Measurements from ENCODE around the gene SLC25A43.
A peak's percentile ranks its signal among the peaks of the same experiment; 100 is the strongest.

The SLC25A43 gene

DNA sequence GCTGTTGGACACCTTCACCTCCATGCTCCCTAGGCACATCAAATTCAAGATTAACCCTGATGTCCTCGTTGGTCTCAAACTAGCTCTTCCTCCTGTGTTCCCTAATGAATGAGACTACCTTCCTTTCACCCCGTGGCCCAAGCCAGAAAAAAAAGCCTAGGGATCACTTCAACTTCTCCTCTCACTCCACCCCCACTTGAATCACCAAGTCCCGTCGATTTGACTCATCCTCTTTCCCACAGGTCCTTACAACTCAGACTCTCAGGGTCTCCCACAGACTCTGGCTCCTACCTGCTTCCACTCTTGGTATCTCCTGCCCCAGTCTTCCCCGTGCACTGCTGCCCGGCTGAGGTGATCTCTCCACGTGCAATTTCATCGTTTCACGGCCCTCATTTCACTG, 8.5 kb downstream of the SLC25A43 start:
- in situ Hi-C loops (cut with HindIII; ENCODE audit: low sequenced_read_pairs): no loop called here
- DNase-seq (ENCODE audit: low read depth, low spot score): no peak
- H3K4me3 ChIP-seq (ENCODE audit: low read depth, low read length): no peak overlapping the region
- TF ChIP-seq, protein P1, sequence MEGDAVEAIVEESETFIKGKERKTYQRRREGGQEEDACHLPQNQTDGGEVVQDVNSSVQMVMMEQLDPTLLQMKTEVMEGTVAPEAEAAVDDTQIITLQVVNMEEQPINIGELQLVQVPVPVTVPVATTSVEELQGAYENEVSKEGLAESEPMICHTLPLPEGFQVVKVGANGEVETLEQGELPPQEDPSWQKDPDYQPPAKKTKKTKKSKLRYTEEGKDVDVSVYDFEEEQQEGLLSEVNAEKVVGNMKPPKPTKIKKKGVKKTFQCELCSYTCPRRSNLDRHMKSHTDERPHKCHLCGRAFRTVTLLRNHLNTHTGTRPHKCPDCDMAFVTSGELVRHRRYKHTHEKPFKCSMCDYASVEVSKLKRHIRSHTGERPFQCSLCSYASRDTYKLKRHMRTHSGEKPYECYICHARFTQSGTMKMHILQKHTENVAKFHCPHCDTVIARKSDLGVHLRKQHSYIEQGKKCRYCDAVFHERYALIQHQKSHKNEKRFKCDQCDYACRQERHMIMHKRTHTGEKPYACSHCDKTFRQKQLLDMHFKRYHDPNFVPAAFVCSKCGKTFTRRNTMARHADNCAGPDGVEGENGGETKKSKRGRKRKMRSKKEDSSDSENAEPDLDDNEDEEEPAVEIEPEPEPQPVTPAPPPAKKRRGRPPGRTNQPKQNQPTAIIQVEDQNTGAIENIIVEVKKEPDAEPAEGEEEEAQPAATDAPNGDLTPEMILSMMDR (IDR thresholded peaks at IDR 0.05; ENCODE audit: low read depth, low read length): no peak

DNA sequence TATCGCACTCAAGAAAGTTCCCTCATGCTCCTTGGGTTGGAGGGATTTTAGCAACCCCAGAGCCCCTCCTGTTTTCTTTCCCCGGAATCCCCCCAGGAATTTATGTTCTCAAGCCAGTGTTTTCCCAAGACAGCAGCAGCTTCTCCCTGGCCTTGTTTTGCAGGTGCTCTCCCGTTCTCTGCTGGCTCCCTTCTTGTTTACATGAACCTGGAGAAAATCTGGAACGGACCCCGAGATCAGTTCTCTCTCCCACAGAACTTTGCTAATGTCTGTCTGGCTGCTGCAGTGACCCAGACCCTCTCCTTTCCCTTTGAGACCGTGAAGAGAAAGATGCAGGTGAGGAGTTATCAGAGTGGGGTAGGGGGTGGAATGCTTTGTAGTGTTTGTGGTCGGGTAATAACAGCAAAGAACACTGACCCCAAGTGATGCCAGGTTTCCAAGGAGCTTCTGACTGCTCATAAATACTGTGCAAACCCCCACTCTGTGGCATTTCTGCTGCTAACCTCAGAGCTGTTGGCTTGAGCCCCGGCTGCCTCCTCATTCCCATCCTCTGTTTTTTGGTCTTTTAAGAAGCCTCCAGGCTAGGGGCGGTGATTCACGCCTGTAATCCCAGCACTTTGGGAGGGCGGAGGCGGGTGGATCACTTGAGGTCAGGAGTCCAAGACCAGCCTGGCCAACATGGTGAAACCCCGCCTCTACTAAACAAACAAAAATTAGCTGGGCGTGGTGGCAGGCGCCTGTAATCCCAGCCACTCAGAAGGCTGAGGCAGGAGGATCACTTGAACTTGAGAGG, 11.1 kb downstream of the SLC25A43 start:
- H3K4me3 ChIP-seq (ENCODE audit: low read depth, low read length): no peak overlapping the region
- in situ Hi-C loops (cut with HindIII; ENCODE audit: low sequenced_read_pairs): no loop called here
- TF ChIP-seq, protein P1 (IDR thresholded peaks at IDR 0.05; ENCODE audit: low read depth, low read length): no peak
- peak; percentile 91 for DNase-seq (ENCODE audit: low read depth, low spot score)

DNA sequence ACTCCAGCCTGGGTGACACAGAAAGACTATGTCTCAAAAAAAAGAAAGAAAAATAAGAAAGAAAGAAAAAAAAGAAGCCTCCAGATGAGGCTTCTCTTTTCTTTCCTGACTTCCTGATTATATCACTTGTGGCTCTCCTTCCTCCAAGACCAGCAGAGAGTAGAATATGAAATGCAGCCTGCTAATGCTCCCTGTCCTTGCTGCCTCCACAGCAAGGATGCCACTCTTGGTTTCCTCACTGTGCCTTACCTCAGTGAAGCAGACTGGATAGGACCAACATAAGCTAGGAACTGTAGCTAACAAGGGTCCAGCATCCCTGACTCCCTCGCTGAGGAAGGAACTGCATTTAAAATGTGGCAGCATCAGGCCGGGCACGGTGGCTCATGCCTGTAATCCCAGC, 11.7 kb downstream of the SLC25A43 start:
- DNase-seq (ENCODE audit: low read depth, low spot score): no peak
- TF ChIP-seq, protein P1 (IDR thresholded peaks at IDR 0.05; ENCODE audit: low read depth, low read length): no peak
- H3K4me3 ChIP-seq (ENCODE audit: low read depth, low read length): no peak overlapping the region
- in situ Hi-C loops (cut with HindIII; ENCODE audit: low sequenced_read_pairs): no loop called here

DNA sequence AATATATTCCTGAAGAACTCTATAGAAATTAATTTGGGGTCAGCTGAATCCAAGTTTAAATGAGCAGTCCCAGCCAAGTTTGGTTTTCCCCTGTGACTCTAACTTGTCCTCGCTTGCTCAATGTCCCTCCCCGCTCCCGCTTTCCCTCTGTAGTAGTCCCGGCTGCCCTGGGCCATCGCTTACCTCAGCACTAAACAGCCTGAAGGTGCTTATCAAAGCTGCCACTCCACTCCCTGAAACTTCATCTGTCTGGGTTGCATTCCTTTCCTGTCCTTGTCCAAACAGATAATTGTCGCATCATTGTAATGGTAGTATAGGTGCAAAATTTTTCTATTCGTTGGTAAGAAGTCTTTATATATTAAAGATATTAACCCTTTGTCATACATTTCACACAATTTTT, 12.8 kb downstream of the SLC25A43 start:
- TF ChIP-seq, protein P1 (IDR thresholded peaks at IDR 0.05; ENCODE audit: low read depth, low read length): no peak

DNA sequence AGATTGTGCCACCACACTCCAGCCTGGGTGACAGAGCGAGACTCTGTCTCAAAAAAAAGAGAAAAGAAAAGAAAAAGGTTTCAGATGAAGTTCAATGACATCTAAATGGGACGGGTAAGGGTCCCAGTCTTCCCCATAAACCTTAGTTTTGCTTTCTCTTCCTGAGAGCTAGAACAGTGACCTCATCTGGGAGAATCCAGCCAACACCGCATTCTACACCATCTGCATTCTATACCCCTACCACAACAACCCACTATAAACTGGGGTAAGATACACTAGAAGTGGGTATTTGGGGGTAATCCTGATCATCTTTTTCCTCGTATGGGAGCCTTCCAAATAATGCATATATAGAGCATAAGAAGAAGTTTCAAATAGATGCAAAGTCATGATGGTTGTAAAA, 18.2 kb downstream of the SLC25A43 start:
- TF ChIP-seq, protein P1 (IDR thresholded peaks at IDR 0.05; ENCODE audit: low read depth, low read length): no peak
- no peak overlapping the region for H3K4me3 ChIP-seq (ENCODE audit: low read depth, low read length)
- in situ Hi-C loops (cut with HindIII; ENCODE audit: low sequenced_read_pairs): no loop called here
- DNase-seq (ENCODE audit: low read depth, low spot score): no peak

More for the DNA sequence above, 12.8 kb downstream of the SLC25A43 start:
- in situ Hi-C loops (cut with HindIII; ENCODE audit: low sequenced_read_pairs): no loop called here
- DNase-seq (ENCODE audit: low read depth, low spot score): no peak
- no peak overlapping the region for H3K4me3 ChIP-seq (ENCODE audit: low read depth, low read length)

DNA sequence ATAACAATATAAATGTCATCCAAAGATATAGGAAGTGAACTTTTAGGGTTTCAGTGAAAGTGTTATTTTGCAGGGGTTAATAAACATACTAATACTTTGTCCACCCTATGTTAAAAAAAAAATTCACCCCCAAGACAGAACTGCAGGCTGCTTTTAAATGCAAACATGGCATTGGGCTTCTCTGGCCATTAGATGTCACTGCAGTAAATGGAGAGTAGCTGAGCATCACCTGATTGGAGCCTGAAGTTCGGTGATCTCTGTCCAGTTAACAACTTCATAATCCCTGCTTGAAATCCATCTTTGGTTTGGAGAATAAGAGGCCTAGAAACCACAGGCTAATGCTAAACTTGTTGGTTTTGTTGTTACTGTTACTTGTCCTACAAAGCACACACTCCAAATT, 18.7 kb downstream of the SLC25A43 start:
- no peak overlapping the region for H3K4me3 ChIP-seq (ENCODE audit: low read depth, low read length)
- TF ChIP-seq, protein P1 (IDR thresholded peaks at IDR 0.05; ENCODE audit: low read depth, low read length): peak; percentile 37
- in situ Hi-C loops (cut with HindIII; ENCODE audit: low sequenced_read_pairs): no loop called here
- DNase-seq (ENCODE audit: low read depth, low spot score): peak; percentile 15
